IPS-15b (cell line): ENCODE results near the gene TUBB6.

Source experiments
- H3K27me3 ChIP-seq: one replicate; pipeline ENCODE4 v1.6.1; 2013; ENCODE audit warnings: low read length; ENCODE audit not compliant: control insufficient read depth, insufficient read depth
- H3K36me3 ChIP-seq: one replicate; pipeline ENCODE4 v1.6.1; 2013; ENCODE audit warnings: low read length; ENCODE audit not compliant: control insufficient read depth, insufficient read depth
- H3K4me1 ChIP-seq: one replicate; pipeline ENCODE4 v1.6.1; 2013; ENCODE audit warnings: mild to moderate bottlenecking, low read length; ENCODE audit not compliant: control insufficient read depth, insufficient read depth
- H3K4me3 ChIP-seq: one replicate; pipeline ENCODE4 v1.5.1; 2013; ENCODE audit warnings: low read depth, low read length
- H3K9ac ChIP-seq: one replicate; pipeline ENCODE4 v1.6.1; 2013; ENCODE audit warnings: low read depth, mild to moderate bottlenecking, low read length
- H3K9me3 ChIP-seq: one replicate; pipeline ENCODE4 v1.6.1; 2013; ENCODE audit warnings: mild to moderate bottlenecking, low read length; ENCODE audit not compliant: control insufficient read depth, insufficient read depth

TUBB6 gene

DNA sequence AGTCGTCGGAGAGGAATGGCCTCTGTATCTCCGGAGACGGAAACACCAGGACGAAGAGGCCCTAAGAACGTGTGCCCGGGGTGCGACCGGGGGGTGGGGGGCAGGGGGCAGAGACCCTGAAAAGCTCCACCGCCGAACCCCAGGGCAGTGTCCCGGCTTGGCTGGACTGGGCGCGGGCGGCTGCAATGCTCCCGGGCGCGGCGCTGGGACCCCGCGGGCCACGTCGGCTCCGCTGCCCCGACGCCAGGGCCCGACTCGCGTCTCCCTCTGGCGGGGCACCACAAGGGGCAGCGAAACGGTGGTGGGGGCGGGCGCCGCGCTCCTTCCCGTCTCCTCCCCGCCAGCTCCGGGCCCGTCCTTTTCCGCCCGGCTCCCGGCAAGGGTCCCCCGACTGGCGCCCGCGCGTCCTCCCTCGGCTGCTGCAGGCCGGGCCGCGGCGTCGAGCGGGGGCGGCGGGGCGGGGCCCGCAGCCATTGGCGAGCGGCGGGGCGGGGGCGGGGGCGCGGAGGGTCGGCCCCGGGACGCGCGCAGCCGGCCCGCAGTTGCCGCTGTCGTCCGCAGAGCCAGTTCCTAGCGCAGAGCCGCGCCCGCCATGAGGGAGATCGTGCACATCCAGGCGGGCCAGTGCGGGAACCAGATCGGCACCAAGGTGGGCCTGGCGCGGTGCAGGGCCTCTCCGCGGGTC lies at the start of gene TUBB6:
Gene TUBB6, plus strand, starts transcription at position 541 of the 685 bp plus-strand sequence. Its CDS starts 52 bp downstream, at position 593.
- Histone ChIP-seq H3K4me1 (peaks cover 13% of the 10 kb centered on the region), H3K27me3 (peaks cover 32% of the 10 kb centered on the region), H3K9me3 (peaks cover 4% of the 10 kb centered on the region), H3K36me3 (no peaks in the 10 kb centered on the region), H3K4me3 (peak within 1 kb of the TSS; percentile 84), H3K9ac (peak within 1 kb of the TSS; percentile 65)

DNA sequence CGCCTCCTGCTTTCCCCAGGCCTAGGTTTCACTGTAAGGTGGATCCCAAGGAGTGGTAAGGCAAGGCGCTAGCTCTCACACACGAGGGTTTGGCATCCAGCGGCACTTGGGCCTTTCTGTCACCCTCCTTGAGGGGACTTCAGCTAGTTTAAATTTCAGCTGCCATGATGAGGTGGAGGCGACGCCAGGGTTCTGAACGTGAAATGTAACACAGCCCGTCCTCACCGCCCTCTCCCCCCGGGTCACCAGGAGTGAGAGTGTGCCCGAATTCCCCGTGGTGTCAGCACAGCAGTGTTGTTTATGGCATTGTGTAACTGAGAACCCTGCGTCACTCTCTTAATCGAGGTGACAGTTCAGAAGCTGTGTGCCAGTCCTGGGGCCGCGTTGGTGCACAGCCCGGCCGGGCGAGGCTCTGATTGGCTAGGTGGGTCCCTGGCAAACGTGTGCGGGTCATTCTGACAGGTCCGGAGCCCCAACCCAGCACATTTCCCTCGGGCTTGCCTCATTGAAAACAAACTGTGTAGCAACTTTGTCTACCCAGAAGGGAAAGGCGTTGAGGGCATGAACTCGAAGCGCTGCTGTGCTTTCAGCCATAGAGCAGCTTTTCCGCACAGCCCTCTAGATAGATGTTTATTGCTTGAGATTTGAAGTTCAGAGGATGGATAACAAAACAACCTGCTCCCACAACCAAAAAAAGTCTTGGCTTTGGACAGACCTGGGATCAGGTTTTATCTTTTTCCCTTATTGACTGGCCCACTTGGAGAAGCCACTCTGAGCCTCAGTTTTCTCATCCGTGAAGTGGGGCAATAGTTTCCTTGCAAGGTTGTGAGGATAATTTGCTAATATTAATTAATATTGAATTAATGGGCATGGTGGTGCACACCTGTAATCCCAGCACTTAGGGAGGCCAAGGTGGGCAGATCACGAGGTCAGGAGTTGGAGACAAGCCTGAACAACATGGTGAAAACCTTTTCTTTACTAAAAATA lies 49.0 kb upstream of the TUBB6 start:
- Histone ChIP-seq H3K9ac (no peak overlapping the region), H3K4me3 (no peak overlapping the region), H3K4me1 (no peaks in the 10 kb centered on the region), H3K36me3 (no peaks in the 10 kb centered on the region), H3K9me3 (no peaks in the 10 kb centered on the region), H3K27me3 (peaks cover 43% of the 10 kb centered on the region)

DNA sequence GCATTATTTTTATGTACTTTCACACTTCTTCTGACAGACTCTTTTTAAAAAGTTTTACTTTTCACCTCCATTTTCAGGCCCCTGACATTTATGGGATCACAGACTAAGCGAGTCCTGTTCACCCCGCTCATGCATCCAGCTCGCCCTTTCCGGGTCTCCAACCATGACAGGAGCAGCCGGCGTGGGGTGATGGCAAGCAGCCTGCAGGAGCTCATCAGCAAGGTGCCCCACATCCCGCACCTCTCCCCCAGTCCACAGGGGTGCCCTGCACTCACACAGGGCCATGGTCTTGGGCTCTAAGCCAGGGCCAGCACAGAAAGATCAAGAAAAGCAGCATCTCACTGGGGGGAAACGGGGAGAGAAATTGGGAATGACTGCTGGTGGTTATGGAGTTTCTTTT lies 45.3 kb upstream of the TUBB6 start:
- H3K9me3 ChIP-seq: no peaks in the 10 kb centered on the region
- no peak overlapping the region for H3K4me3 ChIP-seq
- peaks cover 6% of the 10 kb centered on the region for H3K27me3 ChIP-seq
- no peak overlapping the region for H3K9ac ChIP-seq
- no peaks in the 10 kb centered on the region for H3K36me3 ChIP-seq
- no peaks in the 10 kb centered on the region for H3K4me1 ChIP-seq

DNA sequence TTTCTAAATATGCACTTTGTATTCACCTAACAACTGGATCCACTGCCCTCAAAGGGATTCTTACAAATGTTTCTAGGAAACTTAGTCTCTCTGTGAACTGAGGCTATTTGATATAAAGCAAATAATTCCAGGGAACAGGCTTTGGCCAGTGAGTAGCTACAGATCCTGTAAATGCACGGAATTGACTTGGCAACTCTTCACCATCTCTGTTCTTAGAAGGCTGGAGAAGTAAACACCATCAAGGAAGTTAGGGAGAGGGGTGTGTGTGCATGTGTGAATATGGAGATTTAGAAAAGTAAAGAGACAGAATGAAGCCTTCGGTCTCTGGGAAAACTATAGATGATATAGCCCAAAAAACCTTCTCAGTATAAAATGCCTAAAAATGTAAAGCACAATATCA lies 43.2 kb upstream of the TUBB6 start:
- no peaks in the 10 kb centered on the region for H3K36me3 ChIP-seq
- H3K9ac ChIP-seq: no peak overlapping the region
- H3K4me3 ChIP-seq: no peak overlapping the region
- H3K27me3 ChIP-seq: no peaks in the 10 kb centered on the region
- no peaks in the 10 kb centered on the region for H3K9me3 ChIP-seq
- no peaks in the 10 kb centered on the region for H3K4me1 ChIP-seq

DNA sequence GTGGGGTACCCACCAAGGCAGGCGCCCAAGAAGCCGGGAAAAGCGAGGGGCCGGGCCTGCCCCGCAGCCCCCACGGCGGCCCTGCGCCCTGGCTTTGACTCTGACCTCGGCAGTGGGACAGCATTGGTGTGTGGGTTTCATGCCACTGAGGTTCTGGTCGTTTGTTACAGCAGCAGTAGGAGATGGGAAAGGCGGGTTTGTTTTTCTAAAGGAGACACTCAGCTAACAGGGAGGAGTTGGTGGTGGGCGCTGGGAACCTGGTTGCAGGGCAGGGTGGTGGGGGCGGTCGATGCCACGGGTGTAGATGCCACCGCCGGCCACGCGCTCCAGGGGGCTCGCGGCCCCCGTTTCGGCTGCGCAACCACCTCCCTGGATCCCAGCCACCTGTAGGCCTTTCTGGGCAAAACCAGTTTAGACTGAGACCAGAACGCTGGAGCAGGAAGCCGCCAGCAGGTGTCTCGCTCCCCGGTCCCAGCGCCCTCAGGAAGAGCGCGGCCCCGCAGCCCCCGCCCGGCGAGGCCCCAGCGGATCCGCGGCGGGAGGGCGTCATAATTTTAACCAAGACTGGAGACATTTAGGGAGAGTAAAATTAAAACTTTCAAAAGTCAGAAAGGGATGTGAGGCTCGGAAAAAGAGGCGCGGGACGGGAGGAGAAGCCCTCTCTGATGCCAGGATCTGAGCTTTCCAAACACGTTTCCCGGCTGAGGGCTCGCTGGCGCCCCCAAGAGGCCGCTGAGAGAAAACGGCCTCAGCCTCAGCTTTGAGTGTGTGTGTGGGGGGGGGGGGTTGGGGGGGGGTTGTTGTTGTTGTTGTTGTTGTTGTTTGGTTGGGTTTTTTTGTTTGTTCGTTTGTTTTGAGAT lies 36.4 kb upstream of the TUBB6 start:
- Histone ChIP-seq H3K36me3 (no peaks in the 10 kb centered on the region), H3K9ac (peak overlapping the region; percentile 73), H3K4me3 (peak overlapping the region; percentile 39)

DNA sequence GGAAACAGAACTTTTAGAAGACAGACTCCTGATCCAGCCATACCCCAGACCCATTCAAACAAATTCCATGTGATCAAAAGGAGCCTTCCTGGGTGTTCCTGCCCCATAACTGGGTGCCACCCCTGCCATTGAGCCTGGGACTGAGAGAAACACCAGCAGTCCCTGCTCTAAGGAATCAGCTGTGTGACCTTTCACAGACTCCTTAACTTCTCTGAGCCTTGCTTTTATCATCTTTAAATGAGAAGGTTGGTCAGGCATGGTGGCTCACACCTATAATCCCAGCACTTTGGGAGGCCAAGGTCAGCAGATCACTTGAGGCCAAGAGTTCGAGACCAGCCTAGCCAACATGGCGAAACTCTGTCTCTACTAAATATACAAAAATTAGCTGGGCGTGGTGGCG lies 33.2 kb upstream of the TUBB6 start:
- no peaks in the 10 kb centered on the region for H3K9me3 ChIP-seq
- H3K27me3 ChIP-seq: peaks cover 2% of the 10 kb centered on the region
- peaks cover 6% of the 10 kb centered on the region for H3K4me1 ChIP-seq
- no peak overlapping the region for H3K9ac ChIP-seq
- H3K36me3 ChIP-seq: no peaks in the 10 kb centered on the region
- H3K4me3 ChIP-seq: no peak overlapping the region

More for the DNA sequence above, 36.4 kb upstream of the TUBB6 start:
- no peaks in the 10 kb centered on the region for H3K9me3 ChIP-seq
- H3K27me3 ChIP-seq: no peaks in the 10 kb centered on the region
- H3K4me1 ChIP-seq: no peaks in the 10 kb centered on the region

DNA sequence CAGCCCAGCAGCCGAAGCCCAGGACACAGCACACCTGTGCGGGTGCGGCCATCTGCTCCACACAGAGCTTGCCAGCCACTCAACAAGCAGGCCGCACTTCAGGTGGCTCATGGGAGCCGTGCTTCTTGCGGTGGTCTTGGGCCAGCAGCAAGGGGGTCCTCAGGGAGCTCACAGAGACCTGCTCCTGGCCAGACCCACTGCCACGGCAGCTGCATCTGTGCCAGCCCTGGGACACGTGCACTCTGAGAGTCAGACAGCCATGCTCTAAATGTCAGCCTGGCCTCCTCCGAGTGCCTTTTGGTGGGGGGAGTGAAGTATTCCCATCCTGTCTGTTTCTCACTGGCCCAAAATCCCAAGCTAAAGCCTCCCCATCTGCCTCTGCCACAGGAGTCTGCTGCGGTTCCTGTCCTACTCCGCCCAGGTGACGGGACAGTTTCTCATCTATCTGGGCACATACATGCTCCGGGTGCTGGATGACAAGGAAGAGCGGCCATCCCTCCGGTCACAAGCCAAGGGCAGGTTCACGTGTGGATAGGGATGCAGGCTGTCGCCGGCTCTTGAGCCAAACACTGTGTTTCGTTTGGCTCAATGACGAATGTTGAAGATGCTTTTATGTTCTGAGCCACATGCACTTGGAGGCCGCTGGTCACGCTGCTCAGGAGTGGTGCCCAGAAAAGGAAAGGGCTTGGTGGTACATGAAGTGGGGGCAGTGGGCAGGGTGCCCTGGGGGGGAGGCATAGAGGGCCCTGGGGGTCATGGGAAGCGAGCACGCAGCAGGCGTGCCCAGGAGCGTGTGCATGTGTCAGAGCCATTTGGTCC lies 31.1 kb upstream of the TUBB6 start:
- Histone ChIP-seq H3K9me3 (no peaks in the 10 kb centered on the region), H3K27me3 (peaks cover 3% of the 10 kb centered on the region), H3K36me3 (no peaks in the 10 kb centered on the region), H3K4me3 (no peak overlapping the region), H3K4me1 (peaks cover 6% of the 10 kb centered on the region), H3K9ac (no peak overlapping the region)

DNA sequence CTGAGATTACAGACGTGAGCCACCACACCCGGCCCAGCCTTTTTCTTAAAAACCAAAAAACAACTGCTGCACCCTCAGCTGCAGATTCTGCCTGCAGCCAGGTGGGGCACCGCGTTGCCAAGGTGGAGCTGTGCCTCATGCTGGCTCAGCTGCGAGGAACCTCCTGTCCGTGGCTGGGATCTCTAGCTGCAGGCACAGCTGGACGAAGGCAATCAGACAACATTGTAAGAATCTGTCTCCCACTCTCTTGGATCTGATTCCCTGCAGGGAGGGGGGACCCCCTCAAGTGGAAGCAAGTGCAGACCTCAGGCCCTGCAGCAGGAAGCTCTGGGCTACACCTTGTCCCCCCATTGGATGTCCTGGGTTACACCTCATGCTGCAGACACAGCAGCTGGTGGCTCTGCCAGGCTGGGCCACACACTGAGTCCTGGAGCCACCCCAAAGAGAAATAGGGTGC lies 29.8 kb upstream of the TUBB6 start:
- Histone ChIP-seq H3K9ac (no peak overlapping the region), H3K36me3 (no peaks in the 10 kb centered on the region), H3K4me1 (peaks cover 6% of the 10 kb centered on the region), H3K9me3 (no peaks in the 10 kb centered on the region), H3K27me3 (peaks cover 3% of the 10 kb centered on the region), H3K4me3 (no peak overlapping the region)

DNA sequence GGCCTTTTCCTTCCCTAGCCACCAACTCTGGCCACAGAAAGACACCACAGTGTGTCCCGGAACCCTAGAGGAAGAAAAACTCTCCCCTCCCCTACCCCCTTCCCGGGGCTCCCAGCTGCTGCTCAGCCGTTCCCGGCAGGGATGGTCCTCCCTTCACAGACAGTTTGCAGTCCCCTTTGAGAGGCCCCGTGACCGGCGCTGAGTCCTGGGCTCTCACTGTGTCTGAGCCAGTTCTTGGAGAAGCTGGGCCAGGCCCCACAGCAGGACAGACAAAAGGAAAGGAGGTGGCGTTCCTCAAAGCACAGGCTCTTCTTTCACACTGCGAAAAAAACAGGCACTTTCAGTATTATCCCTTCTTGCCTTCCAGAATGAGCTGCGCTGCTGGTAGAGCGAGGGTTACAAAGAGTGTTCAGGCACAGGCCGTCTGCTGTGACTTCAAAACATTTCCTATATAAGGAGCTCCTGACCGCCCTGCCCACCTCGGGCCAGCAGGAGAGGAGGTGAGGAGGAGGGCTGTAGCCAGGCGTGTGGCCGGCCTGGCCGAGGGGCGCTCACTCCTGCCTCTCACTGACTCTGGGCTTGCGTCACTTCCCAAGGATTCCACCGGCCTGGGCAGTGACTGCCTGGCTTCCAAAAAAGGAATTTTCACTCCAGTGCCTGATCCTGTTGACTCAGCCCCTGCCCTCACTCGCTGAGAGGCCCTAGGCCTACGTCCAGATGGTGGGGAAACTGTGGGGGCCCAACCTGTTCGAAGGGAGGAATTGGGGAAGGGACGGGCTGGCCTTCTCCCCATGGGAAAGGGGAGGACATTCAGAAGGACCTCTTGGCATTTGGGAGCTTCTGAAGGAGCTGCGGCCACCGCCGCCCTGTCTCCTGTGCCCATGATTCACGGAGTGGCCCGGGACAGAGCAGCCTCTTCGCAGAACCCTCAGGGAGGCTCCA lies 29.0 kb upstream of the TUBB6 start:
- Histone ChIP-seq H3K4me3 (peak overlapping the region; percentile 26), H3K27me3 (peaks cover 3% of the 10 kb centered on the region), H3K36me3 (no peaks in the 10 kb centered on the region), H3K4me1 (peaks cover 6% of the 10 kb centered on the region), H3K9ac (no peak overlapping the region), H3K9me3 (no peaks in the 10 kb centered on the region)
